Endothelial cell of umbilical vein (primary cell): ENCODE data around the gene JPH2.

Source experiments
- CTCF ChIP-seq, 2 donors: IDR thresholded peaks; 1 replicate in 1 of 2; 2 replicates in 1 of 2; pipeline ENCODE4 v1.5.1; 2011; ENCODE audit warnings: low read length in 2 of 2, mild to moderate bottlenecking in 2 of 2, moderate library complexity in 2 of 2, control low read depth in 1 of 2, inconsistent platforms in 1 of 2, low read depth in 1 of 2; ENCODE audit not compliant: insufficient read depth in 1 of 2; ENCODE audit errors: extremely low read depth in 1 of 2
- EZH2 ChIP-seq: IDR thresholded peaks from 2 replicates; pipeline ENCODE4 v1.6.1; 2012; ENCODE audit warnings: borderline replicate concordance, low read depth, mild to moderate bottlenecking, moderate library complexity, low read length, inconsistent platforms; ENCODE audit not compliant: severe bottlenecking
- GATA2 ChIP-seq: IDR thresholded peaks from 2 replicates; pipeline ENCODE4 v1.7.0; 2011; ENCODE audit warnings: low read depth, mild to moderate bottlenecking, moderate library complexity, mixed read lengths, low read length; ENCODE audit not compliant: insufficient read length, insufficient read depth
- POLR2A ChIP-seq: IDR thresholded peaks from 2 replicates; pipeline ENCODE4 v1.6.1; 2012; ENCODE audit warnings: low read depth, mild to moderate bottlenecking, control low read depth, low read length
- POLR2AphosphoS5 ChIP-seq: IDR thresholded peaks from 2 replicates; pipeline ENCODE4 v1.6.1; 2012; ENCODE audit warnings: low read depth, mild to moderate bottlenecking, control low read depth, low read length, moderate library complexity; ENCODE audit not compliant: insufficient read depth
- TF ChIP-seq, protein P1 (sequence below): IDR thresholded peaks from 2 replicates; pipeline ENCODE4 v1.6.1; 2011; ENCODE audit not compliant: insufficient read depth, insufficient read length

DNA sequence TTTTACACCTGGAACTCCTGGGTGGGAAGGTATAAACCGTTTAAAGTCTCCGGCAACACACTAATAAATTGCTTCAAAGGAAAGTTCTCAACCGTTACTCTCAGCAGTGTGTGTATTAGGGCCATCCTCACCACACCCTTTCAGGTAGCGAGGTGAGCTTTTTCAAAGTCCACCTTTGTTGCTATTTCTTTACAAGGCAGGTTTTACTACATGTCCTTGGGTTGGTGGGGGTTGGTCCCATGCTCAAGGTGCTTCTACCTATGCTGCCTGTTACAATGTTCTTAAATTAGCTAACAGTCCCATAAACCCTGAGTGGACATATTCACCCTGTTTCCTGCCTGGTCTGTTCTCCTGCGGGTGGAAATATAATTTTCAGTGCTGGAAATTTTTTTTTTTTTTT, 36.7 kb upstream of the JPH2 start:
- no peak for TF ChIP-seq POLR2A
- no peak for TF ChIP-seq CTCF (IDR thresholded peaks at IDR 0.05; ENCODE audit: extremely low read depth in 1 of 2, insufficient read depth in 1 of 2, low read depth in 1 of 2, low read length in 2 of 2)
- TF ChIP-seq POLR2AphosphoS5 = no peak
- TF ChIP-seq GATA2 = no peak
- no peak for TF ChIP-seq EZH2
- TF ChIP-seq, protein P1, sequence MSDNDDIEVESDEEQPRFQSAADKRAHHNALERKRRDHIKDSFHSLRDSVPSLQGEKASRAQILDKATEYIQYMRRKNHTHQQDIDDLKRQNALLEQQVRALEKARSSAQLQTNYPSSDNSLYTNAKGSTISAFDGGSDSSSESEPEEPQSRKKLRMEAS = no peak
